H1 (cell line): Measurements from ENCODE around the gene GUCY1B1. TPM values are rescaled to one million over a fixed set of nuclear protein-coding genes. Genes with fewer than 3 reads are reported as not detected.

Experiments
- CTCF ChIA-PET: fragments of 300-600 bp; sonication (Branson Sonifier 250); formaldehyde crosslinking; loops from one replicate; lab custom pipeline; 2021; ENCODE audit not compliant: partially characterized antibody; lab: Charles Lee
- POLR2A ChIA-PET: fragments of 300-600 bp; sonication (Branson Sonifier 250); formaldehyde crosslinking; loops from one replicate; lab custom pipeline; 2021; ENCODE audit warnings: inconsistent platforms; ENCODE audit not compliant: partially characterized antibody; lab: Charles Lee
- DNase-seq, 2 experiments: peaks; one replicate each; pipeline versions ENCODE4 v3.0.0 to v3.0.0-alpha.2; 2010 to 2022; ENCODE audit warnings: low spot score in 2 of 2, low read depth in 1 of 2, mixed read lengths in 1 of 2
- FAIRE-seq: peaks from 2 replicates; lab custom pipeline; 2011; peaks lifted over from hg19 to GRCh38; lab: Jason Lieb, UNC
- H2AFZ ChIP-seq: 2 replicates; pipeline ENCODE4 v1.8.1; 2012; ENCODE audit warnings: low read length, inconsistent platforms
- H2AK5ac ChIP-seq: 2 replicates; pipeline ENCODE4 v1.6.1; 2013; ENCODE audit warnings: low read depth, low read length
- H2BK120ac ChIP-seq: replicated peaks from 2 replicates; pipeline ENCODE3; 2013; ENCODE audit warnings: low read depth, low read length, inconsistent platforms
- H2BK12ac ChIP-seq: 2 replicates; pipeline ENCODE4 v1.6.1; 2013; ENCODE audit warnings: low read depth, low read length
- H2BK15ac ChIP-seq: 2 replicates; pipeline ENCODE4 v1.6.1; 2013; ENCODE audit warnings: low read length
- H2BK20ac ChIP-seq: 2 replicates; pipeline ENCODE4 v1.6.1; 2013; ENCODE audit warnings: low read length
- H2BK5ac ChIP-seq: 2 replicates; pipeline ENCODE4 v1.6.1; 2013; ENCODE audit warnings: low read depth, low read length
- H3K14ac ChIP-seq: 2 replicates; pipeline ENCODE4 v1.6.1; 2013; ENCODE audit warnings: inconsistent platforms; ENCODE audit not compliant: insufficient read length
- H3K18ac ChIP-seq: 2 replicates; pipeline ENCODE4 v1.6.1; 2013; ENCODE audit warnings: low read length; ENCODE audit errors: extremely low read depth
- H3K23ac ChIP-seq: 2 replicates; pipeline ENCODE4 v1.6.1; 2013; ENCODE audit warnings: inconsistent platforms; ENCODE audit not compliant: insufficient read length
- H3K23me2 ChIP-seq: 2 replicates; pipeline ENCODE4 v1.6.1; 2013; ENCODE audit warnings: low read depth, low read length
- H3K27ac ChIP-seq: 2 replicates; pipeline ENCODE4 v1.6.1; 2011; ENCODE audit warnings: low read depth, low read length, inconsistent platforms
- H3K27me3 ChIP-seq, 4 experiments: replicated peaks in 1 of 4; 1 replicate in 1 of 4; 2 replicates in 3 of 4; pipeline versions ENCODE4 v1.6.1 to v1.8.1; 2011 to 2013; ENCODE audit warnings: low read length in 3 of 4, mild to moderate bottlenecking in 3 of 4, inconsistent platforms in 2 of 4, mixed read lengths in 2 of 4, moderate library complexity in 1 of 4; ENCODE audit not compliant: control insufficient read depth in 3 of 4, insufficient read depth in 3 of 4; ENCODE audit errors: extremely low read depth in 1 of 4
- H3K36me3 ChIP-seq, 4 experiments: 2 replicates each; pipeline versions ENCODE4 v1.6.1 to v1.8.1; 2011 to 2013; ENCODE audit warnings: mild to moderate bottlenecking in 4 of 4, low read length in 3 of 4, moderate library complexity in 2 of 4, control low read depth in 1 of 4, inconsistent platforms in 1 of 4; ENCODE audit not compliant: insufficient read depth in 4 of 4, control insufficient read depth in 2 of 4
- H3K4ac ChIP-seq: replicated peaks from 2 replicates; pipeline ENCODE3; 2013; ENCODE audit warnings: low read length, low read depth, mixed read lengths, inconsistent platforms; ENCODE audit not compliant: insufficient read length
- H3K4me1 ChIP-seq, 4 experiments: replicated peaks in 1 of 4; 1 replicate in 1 of 4; 2 replicates in 3 of 4; pipeline versions ENCODE4 v1.6.1 to v1.8.1; 2011 to 2013; ENCODE audit warnings: low read length in 3 of 4, inconsistent platforms in 2 of 4, mixed read lengths in 1 of 4; ENCODE audit not compliant: insufficient read depth in 4 of 4, control insufficient read depth in 3 of 4
- H3K4me2 ChIP-seq, 2 experiments: 2 replicates each; pipeline versions ENCODE4 v1.6.1 to v1.8.1; 2011 to 2013; ENCODE audit warnings: low read depth in 2 of 2, low read length in 2 of 2, control low read depth in 1 of 2, inconsistent platforms in 1 of 2, mild to moderate bottlenecking in 1 of 2; ENCODE audit not compliant: insufficient read depth in 1 of 2
- H3K4me3 ChIP-seq, 4 experiments: fragments of 200-600, 300-600 bp in 1 of 4; sonication (generic), shearing (Covaris generic), sonication (Bioruptor Twin) in 1 of 4; 2 replicates each; pipeline versions ENCODE4 v1.5.1 to v1.8.1; 2011 to 2016; ENCODE audit warnings: low read length in 4 of 4, low read depth in 3 of 4, control low read depth in 2 of 4, inconsistent platforms in 2 of 4, mild to moderate bottlenecking in 2 of 4, mixed read lengths in 1 of 4, moderate library complexity in 1 of 4; ENCODE audit not compliant: insufficient read depth in 2 of 4; ENCODE audit errors: extremely low read depth in 1 of 4
- H3K56ac ChIP-seq: replicated peaks from 2 replicates; pipeline ENCODE3; 2013; ENCODE audit warnings: low read depth, mild to moderate bottlenecking, mixed read lengths, low read length, inconsistent platforms; ENCODE audit not compliant: insufficient read length
- H3K79me1 ChIP-seq: 2 replicates; pipeline ENCODE4 v1.6.1; 2013; ENCODE audit warnings: low read depth, low read length, control low read depth
- H3K79me2 ChIP-seq, 2 experiments: 2 replicates each; pipeline versions ENCODE4 v1.6.1 to v1.8.1; 2012 to 2013; ENCODE audit warnings: low read length in 2 of 2, mild to moderate bottlenecking in 2 of 2, inconsistent platforms in 1 of 2; ENCODE audit not compliant: insufficient read depth in 2 of 2, control insufficient read depth in 1 of 2
- H3K9ac ChIP-seq, 4 experiments: replicated peaks in 1 of 4; 1 replicate in 1 of 4; 2 replicates in 3 of 4; pipeline versions ENCODE4 v1.6.1 to v1.8.1; 2011 to 2013; ENCODE audit warnings: low read depth in 3 of 4, low read length in 3 of 4, control low read depth in 2 of 4, mild to moderate bottlenecking in 2 of 4, moderate library complexity in 2 of 4, inconsistent platforms in 1 of 4; ENCODE audit errors: extremely low read depth in 1 of 4
- H3K9me3 ChIP-seq, 2 experiments: 2 replicates each; pipeline versions ENCODE4 v1.6.1 to v1.8.1; 2012 to 2013; ENCODE audit warnings: mild to moderate bottlenecking in 2 of 2, moderate library complexity in 2 of 2, control low read depth in 1 of 2, inconsistent platforms in 1 of 2, low read depth in 1 of 2, low read length in 1 of 2, mixed read lengths in 1 of 2; ENCODE audit not compliant: insufficient read depth in 2 of 2
- H4K20me1 ChIP-seq, 2 experiments: replicated peaks in 1 of 2; 2 replicates each; pipeline versions ENCODE3 to v1.8.1; 2011 to 2013; ENCODE audit warnings: inconsistent platforms in 2 of 2, low read length in 2 of 2, mild to moderate bottlenecking in 1 of 2; ENCODE audit not compliant: insufficient read depth in 2 of 2, control insufficient read depth in 1 of 2
- H4K5ac ChIP-seq: 2 replicates; pipeline ENCODE4 v1.6.1; 2013; ENCODE audit warnings: low read length, low read depth, mixed read lengths, inconsistent platforms; ENCODE audit not compliant: insufficient read length
- H4K8ac ChIP-seq: 2 replicates; pipeline ENCODE4 v1.8.0; 2013; ENCODE audit warnings: mild to moderate bottlenecking, moderate library complexity, low read length, inconsistent platforms; ENCODE audit not compliant: insufficient read depth; ENCODE audit errors: extremely low read depth
- H4K91ac ChIP-seq: replicated peaks from 2 replicates; pipeline ENCODE3; 2013; ENCODE audit warnings: low read length, mixed read lengths, inconsistent platforms; ENCODE audit not compliant: insufficient read length
- POU5F1 ChIP-seq: IDR thresholded peaks from 2 replicates; pipeline ENCODE4 v1.6.1; 2011; ENCODE audit warnings: low read depth, mild to moderate bottlenecking, low read length, moderate library complexity
- WGBS, 2 experiments: shearing (Covaris generic) in 1 of 2; methylation state at CpG; one replicate each; pipeline versions ENCODE4 v1.1.6 to v1.1.7; 2013 to 2015; ENCODE audit warnings: low lambda C conversion rate in 2 of 2, mixed read lengths in 2 of 2, inconsistent platforms in 1 of 2, low coverage in 1 of 2, missing lambda C conversion rate in 1 of 2; ENCODE audit not compliant: insufficient replicate concordance in 2 of 2, insufficient coverage in 1 of 2, insufficient read length in 1 of 2; ENCODE audit errors: extremely low coverage in 1 of 2, missing lambda C conversion rate in 1 of 2; 5-methylcytosine and 5-hydroxymethylcytosine counted together
- polyA plus RNA-seq, 7 experiments: library from polyadenylated mRNA; depleted of rRNA in 3 of 7; stranded (reverse) in 5 of 7; unstranded in 2 of 7; fragments of >200 nt in 5 of 7; fragments of 200-250 nt in 2 of 7; gene quantifications; 1 replicate in 5 of 7; 2 replicates in 1 of 7; 4 replicates in 1 of 7; pipeline versions ENCODE4 v1.2.1 to v1.2.3, GENCODE V29; 2011 to 2013; ENCODE audit warnings: missing spikeins in 2 of 7, mixed read lengths in 2 of 7
- total RNA-seq: library from RNA; stranded (reverse); fragmentation: NEBNext Ultra II Directional; extraction: Animal tissue kit (Norgen Biotek cat#: 25700); gene quantifications from 2 replicates; pipeline ENCODE4 v1.2.1, GENCODE V29; 2021

Gene GUCY1B1
- total and polyA plus RNA-seq, 2 of the 8 experiments (the other 6 are each of a cell fraction or from before 2014, with no cell fraction given) = 1.5 to 2.9 TPM

- 57% methylated on average over 3 of the region's 3 CpGs; no CpG with 5 or more reads in 1 of the 2 experiments for WGBS, 2 experiments
- no peak overlapping the region for H2BK5ac ChIP-seq
- H4K91ac ChIP-seq = no peak overlapping the region
Measured at GRCh38 chr4:155789982-155790381, 31.2 kb downstream of the GUCY1B1 start.

More at GRCh38 chr4:155789982-155790381, 31.2 kb downstream of the GUCY1B1 start:
- H3K4me1 ChIP-seq = no peaks in the 10 kb centered on the region
- H3K9ac ChIP-seq = no peak overlapping the region
- H3K27ac ChIP-seq = no peak overlapping the region
- no peaks in the 10 kb centered on the region for H3K27me3 ChIP-seq
- H3K23ac ChIP-seq = no peak overlapping the region
- no peak overlapping the region for H3K18ac ChIP-seq
- H3K79me1 ChIP-seq = no peaks in the 10 kb centered on the region
- H3K4me3 ChIP-seq = no peak overlapping the region
- no peak overlapping the region for H4K5ac ChIP-seq
- no peaks in the 10 kb centered on the region for H3K36me3 ChIP-seq
- no peak overlapping the region for H2BK120ac ChIP-seq
- CTCF ChIA-PET = no interaction called here
- H2BK12ac ChIP-seq = no peak overlapping the region
- no peak overlapping the region for H4K8ac ChIP-seq
- no peaks in the 10 kb centered on the region for H3K9me3 ChIP-seq
- H2AFZ ChIP-seq = no peak overlapping the region
- no peak overlapping the region for H2BK20ac ChIP-seq
- H3K14ac ChIP-seq = no peak overlapping the region
- H3K23me2 ChIP-seq = 0 out of 2 replicates have a peak, but pooled peaks cover 1% of the 10 kb centered on the region
- H3K79me2 ChIP-seq = no peaks in the 10 kb centered on the region
- no peak overlapping the region for H3K4ac ChIP-seq
- H3K4me2 ChIP-seq = no peak overlapping the region
- no peak for TF ChIP-seq POU5F1
- H4K20me1 ChIP-seq = no peaks in the 10 kb centered on the region
- no peak overlapping the region for H2AK5ac ChIP-seq
- no peak overlapping the region for H3K56ac ChIP-seq
- FAIRE-seq = no peak
- POLR2A ChIA-PET = no interaction called here
- H2BK15ac ChIP-seq = no peak overlapping the region
- DNase-seq = no peak
